Cardiac muscle cell (in vitro differentiated cells and primary cell): ENCODE data around the gene NPEPL1. TPM values are rescaled to one million over a fixed set of nuclear protein-coding genes. Genes with fewer than 3 reads are reported as not detected.

Source experiments
- DNase-seq, 2 donors: peaks; one replicate each; pipeline versions ENCODE4 v3.0.0 to v3.0.0-alpha.2; 2010 to 2017; ENCODE audit warnings: low read depth in 1 of 2, low spot score in 1 of 2
- H3K27ac ChIP-seq: fragments of 200-600 bp; sonication (generic); 2 replicates; pipeline ENCODE4 v1.5.1; 2016
- H3K27me3 ChIP-seq: fragments of 200-600 bp; sonication (generic); 2 replicates; pipeline ENCODE4 v1.6.0; 2016; ENCODE audit warnings: control low read depth
- H3K36me3 ChIP-seq: fragments of 200-600 bp; sonication (generic); 2 replicates; pipeline ENCODE4 v1.5.1; 2016; ENCODE audit warnings: control low read depth
- H3K4me1 ChIP-seq: fragments of 200-600 bp; sonication (generic); 2 replicates; pipeline ENCODE4 v1.8.1; 2017; ENCODE audit warnings: low read depth, mild to moderate bottlenecking, mixed run types
- H3K4me3 ChIP-seq: fragments of 200-600 bp; sonication (generic); 2 replicates; pipeline ENCODE4 v1.5.1; 2016; ENCODE audit warnings: mild to moderate bottlenecking
- H3K9me3 ChIP-seq: fragments of 200-600 bp; sonication (generic); 2 replicates; pipeline ENCODE4 v1.5.1; 2017; ENCODE audit warnings: low read depth, mild to moderate bottlenecking, control low read depth
- CTCF ChIP-seq: IDR thresholded peaks from 2 replicates; pipeline ENCODE4 v1.5.1; 2012; ENCODE audit warnings: low read depth, mild to moderate bottlenecking, low read length
- polyA plus RNA-seq: library from polyadenylated mRNA; unstranded; fragments of >200 nt; fragmentation: Nextera tagmentation; extraction: Ambion mirVana; gene quantifications from 2 replicates; pipeline ENCODE4 v1.2.1, GENCODE V29; 2016
- total RNA-seq: library from RNA; depleted of rRNA; stranded (reverse); fragments of >200 nt; gene quantifications from 2 replicates; pipeline ENCODE4 v1.2.3, GENCODE V29; 2016

NPEPL1 gene
- total and polyA plus RNA-seq, 2 experiments from 2014 or later, result 58.4 to 59.0 TPM

- H3K27me3 ChIP-seq, result no peaks in the 10 kb centered on the region
- H3K4me3 ChIP-seq, result no peak overlapping the region
- no peak for TF ChIP-seq CTCF
- no peaks in the 10 kb centered on the region for H3K4me1 ChIP-seq
- DNase-seq, result no peak
- no peaks in the 10 kb centered on the region for H3K9me3 ChIP-seq
- no peak overlapping the region for H3K27ac ChIP-seq
- H3K36me3 ChIP-seq, result no peaks in the 10 kb centered on the region
These were observed 22.3 kb downstream of the NPEPL1 start for GRCh38 chr20:58714923-58715351.

DNA sequence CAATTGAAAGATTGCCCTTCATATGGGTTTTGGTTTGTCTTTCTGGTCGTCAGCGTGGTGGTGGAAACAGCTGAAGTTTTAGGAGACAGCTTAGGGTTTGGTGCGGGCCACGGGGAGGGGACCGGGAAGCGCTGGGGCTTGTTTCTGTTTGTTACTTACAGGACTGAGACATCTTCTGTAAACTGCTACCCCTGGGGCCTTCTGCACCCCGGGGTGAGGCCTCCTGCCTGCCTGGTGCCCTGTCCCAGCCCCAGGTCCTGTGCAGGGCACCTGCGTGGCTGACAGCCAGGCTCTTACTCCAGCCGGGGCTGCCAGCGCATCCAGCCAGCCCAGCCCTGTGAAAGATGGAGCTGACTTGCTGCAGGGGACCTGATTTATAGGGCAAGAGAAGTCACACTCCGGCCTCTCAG lies 22.8 kb downstream of the NPEPL1 start:
- H3K27ac ChIP-seq, result no peak overlapping the region
- no peaks in the 10 kb centered on the region for H3K9me3 ChIP-seq
- H3K4me3 ChIP-seq, result no peak overlapping the region
- no peak for DNase-seq
- H3K27me3 ChIP-seq, result no peaks in the 10 kb centered on the region
- TF ChIP-seq CTCF, result no peak
- H3K36me3 ChIP-seq, result no peaks in the 10 kb centered on the region
- no peaks in the 10 kb centered on the region for H3K4me1 ChIP-seq

- no peaks in the 10 kb centered on the region for H3K36me3 ChIP-seq
- no peak overlapping the region for H3K27ac ChIP-seq
- no peak for DNase-seq
- no peaks in the 10 kb centered on the region for H3K27me3 ChIP-seq
- no peaks in the 10 kb centered on the region for H3K4me1 ChIP-seq
- no peaks in the 10 kb centered on the region for H3K9me3 ChIP-seq
- TF ChIP-seq CTCF, result no peak
- no peak overlapping the region for H3K4me3 ChIP-seq
These were observed 23.3 kb downstream of the NPEPL1 start for GRCh38 chr20:58715801-58716475.

- DNase-seq, result no peak
- Histone ChIP-seq H3K4me1 (no peaks in the 10 kb centered on the region), H3K4me3 (no peak overlapping the region), H3K27ac (no peak overlapping the region), H3K36me3 (no peaks in the 10 kb centered on the region), H3K27me3 (no peaks in the 10 kb centered on the region), H3K9me3 (no peaks in the 10 kb centered on the region)
- TF ChIP-seq CTCF, result no peak
These were observed 24.1 kb downstream of the NPEPL1 start for GRCh38 chr20:58716476-58717277.

GRCh38 chr20:58717278-58718091 lies 24.9 kb downstream of the NPEPL1 start:
- no peaks in the 10 kb centered on the region for H3K36me3 ChIP-seq
- H3K4me1 ChIP-seq, result no peaks in the 10 kb centered on the region
- TF ChIP-seq CTCF, result no peak
- no peak overlapping the region for H3K27ac ChIP-seq
- no peak overlapping the region for H3K4me3 ChIP-seq
- H3K9me3 ChIP-seq, result no peaks in the 10 kb centered on the region
- no peak for DNase-seq
- no peaks in the 10 kb centered on the region for H3K27me3 ChIP-seq
